Astrocyte (in vitro differentiated cells and primary cell): ENCODE measurements around the gene CHAT. TPM values are rescaled to one million over a fixed set of nuclear protein-coding genes. Genes with fewer than 3 reads are reported as not detected.

Experiments used
- DNase-seq: peaks from one replicate; pipeline ENCODE4 v3.0.0-alpha.2; 2010; ENCODE audit warnings: low read depth
- FAIRE-seq: peaks from 2 replicates; lab custom pipeline; 2011; peaks lifted over from hg19 to GRCh38; lab: Jason Lieb, UNC
- H2AFZ ChIP-seq: 2 replicates; pipeline ENCODE4 v1.6.0; 2012; ENCODE audit warnings: low read depth, low read length, inconsistent platforms
- H3K27ac ChIP-seq: 2 replicates; pipeline ENCODE4 v1.5.1; 2011; ENCODE audit warnings: low read depth, low read length, inconsistent platforms
- H3K27me3 ChIP-seq: 2 replicates; pipeline ENCODE4 v1.6.0; 2011; ENCODE audit warnings: low read length, inconsistent platforms; ENCODE audit not compliant: insufficient read depth
- H3K36me3 ChIP-seq: 2 replicates; pipeline ENCODE4 v1.5.1; 2011; ENCODE audit warnings: low read length, inconsistent platforms; ENCODE audit not compliant: insufficient read depth
- H3K4me1 ChIP-seq: 2 replicates; pipeline ENCODE4 v1.5.1; 2011; ENCODE audit warnings: low read length, inconsistent platforms; ENCODE audit not compliant: insufficient read depth
- H3K4me2 ChIP-seq: 2 replicates; pipeline ENCODE4 v1.6.0; 2012; ENCODE audit warnings: low read length, inconsistent platforms
- H3K4me3 ChIP-seq: 2 replicates; pipeline ENCODE4 v1.5.1; 2011; ENCODE audit warnings: low read depth, mild to moderate bottlenecking, low read length, inconsistent platforms; ENCODE audit not compliant: insufficient read depth
- H3K79me2 ChIP-seq: 2 replicates; pipeline ENCODE4 v1.6.0; 2012; ENCODE audit warnings: mild to moderate bottlenecking, low read length, inconsistent platforms; ENCODE audit not compliant: insufficient read depth
- H3K9ac ChIP-seq: 2 replicates; pipeline ENCODE4 v1.6.0; 2012; ENCODE audit warnings: mild to moderate bottlenecking, low read length, inconsistent platforms
- H3K9me3 ChIP-seq: 2 replicates; pipeline ENCODE4 v1.5.1; 2012; ENCODE audit warnings: low read depth, mild to moderate bottlenecking, low read length, inconsistent platforms; ENCODE audit not compliant: insufficient read depth
- H4K20me1 ChIP-seq: 2 replicates; pipeline ENCODE4 v1.6.0; 2012; ENCODE audit warnings: low read length, inconsistent platforms; ENCODE audit not compliant: insufficient read depth
- H3K27ac Mint-ChIP-seq: one replicate; pipeline ENCODE4 v1.8.0; 2021; ENCODE audit warnings: mild to moderate bottlenecking, mixed read lengths; ENCODE audit not compliant: unreplicated experiment
- H3K27me3 Mint-ChIP-seq: one replicate; pipeline ENCODE4 v1.8.0; 2021; ENCODE audit warnings: low read depth, mixed read lengths; ENCODE audit not compliant: unreplicated experiment
- H3K36me3 Mint-ChIP-seq: one replicate; pipeline ENCODE4 v1.8.0; 2021; ENCODE audit warnings: low read depth, mixed read lengths; ENCODE audit not compliant: unreplicated experiment
- H3K4me1 Mint-ChIP-seq: one replicate; pipeline ENCODE4 v1.8.0; 2021; ENCODE audit warnings: low read depth, mixed read lengths; ENCODE audit not compliant: unreplicated experiment
- H3K4me3 Mint-ChIP-seq: one replicate; pipeline ENCODE4 v1.8.0; 2021; ENCODE audit warnings: mild to moderate bottlenecking, moderate library complexity, mixed read lengths; ENCODE audit not compliant: unreplicated experiment
- H3K9me3 Mint-ChIP-seq: one replicate; pipeline ENCODE4 v1.8.0; 2021; ENCODE audit warnings: mild to moderate bottlenecking, mixed read lengths; ENCODE audit not compliant: unreplicated experiment
- EZH2 ChIP-seq: IDR thresholded peaks from 2 replicates; pipeline ENCODE4 v1.6.1; 2012; ENCODE audit warnings: mild to moderate bottlenecking, low read length, inconsistent platforms; ENCODE audit not compliant: insufficient read depth
- total RNA-seq: library from RNA; stranded (reverse); gene quantifications from 2 replicates; pipeline ENCODE4 v1.2.1, GENCODE V29; 2021
- TF ChIP-seq, protein P1 (sequence below): IDR thresholded peaks from 2 replicates; pipeline ENCODE4 v1.5.1; 2011; ENCODE audit warnings: low read depth, mild to moderate bottlenecking, inconsistent platforms, low read length, moderate library complexity; ENCODE audit not compliant: insufficient read depth

CHAT gene
- total RNA-seq, 1 donor from 2014 or later, result 1.00 TPM

DNA sequence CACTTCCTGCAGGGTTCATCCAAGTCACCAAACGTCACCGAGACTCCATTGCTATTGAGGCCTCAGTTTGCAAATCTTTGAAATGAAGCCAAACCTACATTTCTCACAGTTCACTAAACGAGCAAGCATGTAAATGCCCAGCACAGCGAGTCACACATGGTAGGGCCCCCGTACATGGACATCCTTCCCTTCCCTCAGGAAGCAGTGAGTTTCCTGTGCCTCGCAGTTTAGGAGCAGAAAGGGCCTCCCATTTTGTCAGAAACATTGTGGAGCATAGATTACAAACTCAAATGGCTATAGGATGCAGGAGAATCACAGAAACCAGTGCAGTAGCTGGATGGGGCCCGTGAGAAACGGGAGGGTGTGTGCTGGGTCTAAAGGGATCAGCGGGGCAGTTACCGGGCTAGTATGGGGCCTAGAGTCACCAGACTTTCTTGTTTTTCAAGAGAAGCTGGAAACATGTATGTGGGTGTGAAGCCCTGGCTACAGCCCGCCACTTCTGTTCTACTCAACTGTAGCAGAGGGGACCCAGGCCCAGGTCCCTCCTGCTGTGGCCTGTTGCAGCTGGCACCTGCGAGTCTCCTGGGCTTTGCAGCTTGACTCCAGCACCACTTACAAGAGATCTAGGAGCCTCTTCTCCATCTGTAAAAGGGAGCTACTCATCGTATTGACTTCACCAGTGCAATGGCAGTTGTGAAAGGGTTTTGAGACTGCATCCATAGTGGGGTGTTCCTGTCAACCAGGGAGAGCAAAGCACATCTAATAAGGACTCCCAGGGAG lies 17.9 kb upstream of the CHAT start:
- H3K27me3 ChIP-seq, result peaks cover 4% of the 10 kb centered on the region
- peaks cover 15% of the 10 kb centered on the region for H3K4me1 Mint-ChIP-seq
- no peak overlapping the region for H3K9ac ChIP-seq
- no peak overlapping the region for H3K4me3 Mint-ChIP-seq
- H3K36me3 Mint-ChIP-seq, result no peaks in the 10 kb centered on the region
- FAIRE-seq, result no peak
- H3K9me3 Mint-ChIP-seq, result peaks cover 4% of the 10 kb centered on the region
- no peak overlapping the region for H3K27ac ChIP-seq
- H3K4me3 ChIP-seq, result no peak overlapping the region
- H3K4me2 ChIP-seq, result no peak overlapping the region
- H3K36me3 ChIP-seq, result no peaks in the 10 kb centered on the region
- TF ChIP-seq EZH2, result no peak
- TF ChIP-seq, protein P1, sequence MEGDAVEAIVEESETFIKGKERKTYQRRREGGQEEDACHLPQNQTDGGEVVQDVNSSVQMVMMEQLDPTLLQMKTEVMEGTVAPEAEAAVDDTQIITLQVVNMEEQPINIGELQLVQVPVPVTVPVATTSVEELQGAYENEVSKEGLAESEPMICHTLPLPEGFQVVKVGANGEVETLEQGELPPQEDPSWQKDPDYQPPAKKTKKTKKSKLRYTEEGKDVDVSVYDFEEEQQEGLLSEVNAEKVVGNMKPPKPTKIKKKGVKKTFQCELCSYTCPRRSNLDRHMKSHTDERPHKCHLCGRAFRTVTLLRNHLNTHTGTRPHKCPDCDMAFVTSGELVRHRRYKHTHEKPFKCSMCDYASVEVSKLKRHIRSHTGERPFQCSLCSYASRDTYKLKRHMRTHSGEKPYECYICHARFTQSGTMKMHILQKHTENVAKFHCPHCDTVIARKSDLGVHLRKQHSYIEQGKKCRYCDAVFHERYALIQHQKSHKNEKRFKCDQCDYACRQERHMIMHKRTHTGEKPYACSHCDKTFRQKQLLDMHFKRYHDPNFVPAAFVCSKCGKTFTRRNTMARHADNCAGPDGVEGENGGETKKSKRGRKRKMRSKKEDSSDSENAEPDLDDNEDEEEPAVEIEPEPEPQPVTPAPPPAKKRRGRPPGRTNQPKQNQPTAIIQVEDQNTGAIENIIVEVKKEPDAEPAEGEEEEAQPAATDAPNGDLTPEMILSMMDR, result no peak
- H3K79me2 ChIP-seq, result no peaks in the 10 kb centered on the region
- no peak overlapping the region for H2AFZ ChIP-seq
- H4K20me1 ChIP-seq, result no peaks in the 10 kb centered on the region
- no peak overlapping the region for H3K27ac Mint-ChIP-seq
- H3K27me3 Mint-ChIP-seq, result peaks cover 49% of the 10 kb centered on the region
- H3K9me3 ChIP-seq, result no peaks in the 10 kb centered on the region
- no peaks in the 10 kb centered on the region for H3K4me1 ChIP-seq
- DNase-seq, result no peak

DNA sequence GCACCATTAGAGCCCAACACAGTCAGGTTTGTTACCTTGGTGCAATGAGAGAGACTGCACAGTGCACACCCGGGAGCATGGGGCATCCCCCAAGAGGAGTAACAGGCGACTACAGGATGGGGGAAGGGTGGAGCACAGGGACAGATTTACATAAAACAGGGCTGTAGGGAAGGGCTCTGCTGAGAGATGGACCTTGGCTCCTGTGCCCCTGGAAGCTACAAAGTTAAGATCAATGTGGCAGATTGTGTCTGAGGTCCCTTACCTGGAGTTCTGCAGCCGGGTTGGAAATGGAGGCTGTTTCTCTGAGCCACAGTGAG lies 17.4 kb upstream of the CHAT start:
- peaks cover 5% of the 10 kb centered on the region for H3K9me3 Mint-ChIP-seq
- Histone ChIP-seq H4K20me1 (no peaks in the 10 kb centered on the region), H3K27me3 (peaks cover 4% of the 10 kb centered on the region), H3K27ac (no peak overlapping the region), H3K9me3 (no peaks in the 10 kb centered on the region), H3K4me1 (no peaks in the 10 kb centered on the region), H3K79me2 (no peaks in the 10 kb centered on the region), H3K4me3 (no peak overlapping the region), H2AFZ (no peak overlapping the region), H3K4me2 (no peak overlapping the region), H3K36me3 (no peaks in the 10 kb centered on the region), H3K9ac (no peak overlapping the region)
- DNase-seq (no peak), FAIRE-seq (no peak)
- H3K27me3 Mint-ChIP-seq, result peaks cover 50% of the 10 kb centered on the region
- H3K27ac Mint-ChIP-seq, result no peak overlapping the region
- no peaks in the 10 kb centered on the region for H3K36me3 Mint-ChIP-seq
- no peak overlapping the region for H3K4me3 Mint-ChIP-seq
- peaks cover 18% of the 10 kb centered on the region for H3K4me1 Mint-ChIP-seq
- no peak for TF ChIP-seq EZH2
- TF ChIP-seq, protein P1, result no peak

DNA sequence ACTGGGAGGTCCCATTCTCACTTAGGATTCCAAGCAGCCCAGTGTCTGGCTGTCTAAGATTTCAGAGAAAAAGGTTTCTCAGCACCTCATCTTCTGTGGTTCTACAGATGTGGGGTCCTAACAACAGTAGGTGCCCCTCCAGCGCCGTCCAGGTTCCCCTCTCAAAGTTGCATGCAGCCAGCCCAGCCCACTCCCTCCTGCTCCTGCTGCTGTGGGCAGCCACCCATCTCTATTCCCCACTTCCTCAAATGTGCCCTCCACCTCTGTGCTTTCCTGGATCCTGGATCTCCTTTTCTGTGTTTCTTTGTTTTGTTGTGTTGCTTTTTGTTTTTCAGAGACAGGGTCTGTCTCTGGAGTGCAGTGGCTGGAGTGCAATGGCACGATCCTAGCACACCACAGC lies 17.0 kb upstream of the CHAT start:
- Mint-ChIP-seq H3K27me3 (peaks cover 54% of the 10 kb centered on the region), H3K9me3 (peaks cover 5% of the 10 kb centered on the region), H3K4me1 (peaks cover 19% of the 10 kb centered on the region), H3K4me3 (no peak overlapping the region), H3K36me3 (no peaks in the 10 kb centered on the region), H3K27ac (no peak overlapping the region)
- H2AFZ ChIP-seq, result no peak overlapping the region
- H3K27ac ChIP-seq, result no peak overlapping the region
- peaks cover 4% of the 10 kb centered on the region for H3K27me3 ChIP-seq
- no peaks in the 10 kb centered on the region for H3K9me3 ChIP-seq
- no peak for FAIRE-seq
- no peak for DNase-seq
- TF ChIP-seq, protein P1, result no peak
- no peaks in the 10 kb centered on the region for H4K20me1 ChIP-seq
- no peak overlapping the region for H3K4me2 ChIP-seq
- H3K79me2 ChIP-seq, result no peaks in the 10 kb centered on the region
- H3K4me1 ChIP-seq, result no peaks in the 10 kb centered on the region
- H3K36me3 ChIP-seq, result no peaks in the 10 kb centered on the region
- no peak overlapping the region for H3K4me3 ChIP-seq
- H3K9ac ChIP-seq, result no peak overlapping the region
